ENCODE measurements around the gene NBAS.

The NBAS gene

GRCh38 chr2:15365411-15365810 lies 195.7 kb downstream of the NBAS start:
- H3K4me3 ChIP-seq (ENCODE audit: low read depth, low read length) = no peak overlapping the region
- no peak for TF ChIP-seq CTCF (IDR thresholded peaks at IDR 0.05; ENCODE audit: borderline replicate concordance, insufficient read depth, low read depth, low read length)

GRCh38 chr2:15364561-15364960 lies 196.6 kb downstream of the NBAS start:
- no peak for TF ChIP-seq CTCF (IDR thresholded peaks at IDR 0.05; ENCODE audit: borderline replicate concordance, insufficient read depth, low read depth, low read length)
- H3K4me3 ChIP-seq (ENCODE audit: low read depth, low read length) = no peak overlapping the region

GRCh38 chr2:15363734-15364133 lies 197.4 kb downstream of the NBAS start:
- H3K4me3 ChIP-seq (ENCODE audit: low read depth, low read length) = no peak overlapping the region
- TF ChIP-seq CTCF (IDR thresholded peaks at IDR 0.05; ENCODE audit: borderline replicate concordance, insufficient read depth, low read depth, low read length) = no peak

- no peak for TF ChIP-seq CTCF (IDR thresholded peaks at IDR 0.05; ENCODE audit: borderline replicate concordance, insufficient read depth, low read depth, low read length)
- H3K4me3 ChIP-seq (ENCODE audit: low read depth, low read length) = no peak overlapping the region
These were observed 198.0 kb downstream of the NBAS start for GRCh38 chr2:15363142-15363541.

GRCh38 chr2:15359716-15360531 lies 201.2 kb downstream of the NBAS start:
- H3K4me3 ChIP-seq (ENCODE audit: low read depth, low read length) = no peak overlapping the region
- TF ChIP-seq CTCF (IDR thresholded peaks at IDR 0.05; ENCODE audit: borderline replicate concordance, insufficient read depth, low read depth, low read length) = no peak

- no peak overlapping the region for H3K4me3 ChIP-seq (ENCODE audit: low read depth, low read length)
- no peak for TF ChIP-seq CTCF (IDR thresholded peaks at IDR 0.05; ENCODE audit: borderline replicate concordance, insufficient read depth, low read depth, low read length)
These were observed 203.2 kb downstream of the NBAS start for GRCh38 chr2:15357922-15358321.

GRCh38 chr2:15357186-15357585 lies 203.9 kb downstream of the NBAS start:
- H3K4me3 ChIP-seq (ENCODE audit: low read depth, low read length) = no peak overlapping the region
- no peak for TF ChIP-seq CTCF (IDR thresholded peaks at IDR 0.05; ENCODE audit: borderline replicate concordance, insufficient read depth, low read depth, low read length)

Data from GM12875 (cell line).